ENCODE results near the gene STH.

Gene STH

GRCh38 chr17:46023783-46024388, 24.8 kb downstream of the STH start:
- DNase-seq (ENCODE audit: insufficient read length, low spot score) (no peak), FAIRE-seq (no peak)

GRCh38 chr17:46024590-46024989, 25.5 kb downstream of the STH start:
- FAIRE-seq = no peak
- DNase-seq (ENCODE audit: insufficient read length, low spot score) = no peak

- DNase-seq (ENCODE audit: insufficient read length, low spot score) (no peak), FAIRE-seq (no peak)
Observed at GRCh38 chr17:46025060-46025459, 26.0 kb downstream of the STH start.

GRCh38 chr17:46025510-46026165, 26.6 kb downstream of the STH start:
- FAIRE-seq = no peak
- no peak for DNase-seq (ENCODE audit: insufficient read length, low spot score)

- no peak for DNase-seq (ENCODE audit: insufficient read length, low spot score)
Observed at GRCh38 chr17:46026166-46027047, 27.4 kb downstream of the STH start.

GRCh38 chr17:46027048-46027975, 28.3 kb downstream of the STH start:
- DNase-seq (ENCODE audit: insufficient read length, low spot score) = no peak
- FAIRE-seq = no peak

More at GRCh38 chr17:46026166-46027047, 27.4 kb downstream of the STH start:
- FAIRE-seq = no peak

GRCh38 chr17:46027976-46028325, 28.9 kb downstream of the STH start:
- DNase-seq (ENCODE audit: insufficient read length, low spot score) = no peak
- peak; percentile 49 for FAIRE-seq

GRCh38 chr17:46028374-46028773, 29.3 kb downstream of the STH start:
- DNase-seq (ENCODE audit: insufficient read length, low spot score) = no peak
- no peak for FAIRE-seq

GRCh38 chr17:46028981-46029565, 30.0 kb downstream of the STH start:
- DNase-seq (ENCODE audit: insufficient read length, low spot score) (no peak), FAIRE-seq (no peak)

- DNase-seq (ENCODE audit: insufficient read length, low spot score) = no peak
- no peak for FAIRE-seq
Observed at GRCh38 chr17:46029627-46030026, 30.6 kb downstream of the STH start.

- FAIRE-seq = peak; percentile 68
- no peak for DNase-seq (ENCODE audit: insufficient read length, low spot score)
Observed at GRCh38 chr17:46030752-46031151, 31.7 kb downstream of the STH start.

GRCh38 chr17:46031440-46031839, 32.4 kb downstream of the STH start:
- no peak for DNase-seq (ENCODE audit: insufficient read length, low spot score)
- FAIRE-seq = no peak

- no peak for DNase-seq (ENCODE audit: insufficient read length, low spot score)
- no peak for FAIRE-seq
Observed at GRCh38 chr17:46031920-46032319, 32.9 kb downstream of the STH start.

GRCh38 chr17:46032909-46033308, 33.9 kb downstream of the STH start:
- DNase-seq (ENCODE audit: insufficient read length, low spot score) = no peak
- peak; percentile 72 for FAIRE-seq

- FAIRE-seq (no peak), DNase-seq (ENCODE audit: insufficient read length, low spot score) (no peak)
Observed at GRCh38 chr17:46033392-46033791, 34.3 kb downstream of the STH start.

GRCh38 chr17:46035112-46035818, 36.2 kb downstream of the STH start:
- DNase-seq (ENCODE audit: insufficient read length, low spot score) (no peak), FAIRE-seq (no peak)

GRCh38 chr17:46036491-46036890, 37.4 kb downstream of the STH start:
- FAIRE-seq = no peak
- no peak for DNase-seq (ENCODE audit: insufficient read length, low spot score)

- no peak for FAIRE-seq
Observed at GRCh38 chr17:46037722-46038255, 38.7 kb downstream of the STH start.

GRCh38 chr17:46038414-46038813, 39.4 kb downstream of the STH start:
- DNase-seq (ENCODE audit: insufficient read length, low spot score) (no peak), FAIRE-seq (peak; percentile 69)

More at GRCh38 chr17:46037722-46038255, 38.7 kb downstream of the STH start:
- DNase-seq (ENCODE audit: insufficient read length, low spot score) = no peak

Measured in HTR-8/SVneo (cell line).